Measurements from ENCODE around the gene FGF18.
"Not testable (repeated sequence)": the region's sequence is repeated elsewhere in the genome, so short reads cannot be mapped to it uniquely, and the experiment has no call there.

FGF18 gene

GRCh38 chr5:171493646-171494393 is 74.4 kb downstream of the FGF18 start:
- no peak for DNase-seq
- H3K27ac ChIP-seq (ENCODE audit: insufficient read depth, low read length, poor library complexity, severe bottlenecking): no peak overlapping the region
- no peaks in the 10 kb centered on the region for H3K27me3 ChIP-seq (replicated peaks; ENCODE audit: control insufficient read depth, insufficient read depth, low read length, poor library complexity, severe bottlenecking)
- no peaks in the 10 kb centered on the region for H3K9me3 ChIP-seq (ENCODE audit: control insufficient read depth, low read length)
- no peaks in the 10 kb centered on the region for H3K36me3 ChIP-seq (ENCODE audit: control insufficient read depth, insufficient read depth, low read length)
- H3K4me3 ChIP-seq (ENCODE audit: insufficient read depth, low read depth, low read length, poor library complexity, severe bottlenecking): no peak overlapping the region
- H3K4me1 ChIP-seq (ENCODE audit: control insufficient read depth, insufficient read depth, low read length, poor library complexity, severe bottlenecking): no peaks in the 10 kb centered on the region

DNA sequence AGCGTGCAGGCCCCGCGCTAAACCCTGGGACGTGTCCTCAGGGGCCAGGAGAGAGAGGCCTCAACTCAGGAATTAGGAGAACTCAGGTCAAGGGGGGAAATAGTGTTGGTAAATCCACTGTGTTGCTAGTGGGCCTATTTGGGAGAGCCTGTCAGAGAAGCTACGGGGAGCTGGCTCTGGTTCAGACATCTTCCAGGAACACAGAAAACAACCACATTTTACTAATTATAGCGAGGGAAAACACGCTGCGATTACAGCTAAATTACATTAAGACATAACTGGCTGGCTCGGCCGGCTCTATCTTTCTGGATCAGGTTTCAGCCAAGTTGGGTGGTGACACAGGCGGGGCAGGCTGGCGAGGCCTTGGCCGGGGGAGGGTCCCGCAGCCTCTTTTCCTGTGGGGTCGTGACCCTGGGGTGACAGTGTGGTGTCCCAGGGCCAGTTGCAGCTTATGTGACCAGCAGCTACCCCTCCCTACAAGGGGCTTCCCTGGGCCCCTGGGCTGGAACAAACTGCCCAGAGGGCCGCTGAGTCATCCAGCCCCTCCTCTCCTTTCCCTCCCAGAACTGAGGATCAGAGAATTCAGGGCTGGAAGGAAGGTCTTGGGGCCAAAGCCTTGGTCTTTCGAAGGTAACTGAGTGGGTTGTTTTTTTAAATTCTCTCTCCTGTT is 75.1 kb downstream of the FGF18 start:
- Histone ChIP-seq H3K4me3 (ENCODE audit: insufficient read depth, low read depth, low read length, poor library complexity, severe bottlenecking) (no peak overlapping the region), H3K27ac (ENCODE audit: insufficient read depth, low read length, poor library complexity, severe bottlenecking) (no peak overlapping the region)
- no peak for DNase-seq

DNA sequence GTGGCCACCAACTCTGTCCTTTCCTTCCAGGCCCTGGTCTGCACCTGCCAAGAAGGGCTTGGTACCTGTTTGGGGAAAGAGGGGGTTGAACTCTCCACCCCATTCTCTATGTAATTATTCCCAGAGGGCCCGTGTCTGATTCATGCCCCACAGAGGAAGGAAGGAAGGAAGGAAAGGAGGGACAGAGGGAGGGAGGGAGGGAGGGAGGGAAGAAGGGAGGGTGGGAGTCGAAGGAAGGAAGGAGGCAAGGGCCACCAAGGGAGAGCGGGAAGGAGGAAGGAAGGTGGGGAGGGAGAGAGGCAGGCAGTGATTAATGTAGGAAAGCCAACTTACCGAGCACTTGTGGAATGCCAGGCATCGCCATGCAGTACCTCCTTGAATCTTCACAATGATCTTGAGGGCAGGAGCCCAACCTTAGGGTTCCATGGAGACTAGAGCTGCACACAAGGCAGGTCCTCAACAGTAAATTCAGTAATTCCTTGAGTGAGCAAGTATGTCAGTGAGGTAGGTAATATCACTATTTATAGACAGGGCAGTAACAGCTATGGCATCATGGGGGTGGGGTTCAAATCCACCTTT is 75.8 kb downstream of the FGF18 start:
- Histone ChIP-seq H3K27me3 (replicated peaks; ENCODE audit: control insufficient read depth, insufficient read depth, low read length, poor library complexity, severe bottlenecking) (no peaks in the 10 kb centered on the region), H3K36me3 (ENCODE audit: control insufficient read depth, insufficient read depth, low read length) (no peaks in the 10 kb centered on the region), H3K9me3 (ENCODE audit: control insufficient read depth, low read length) (no peaks in the 10 kb centered on the region), H3K4me3 (ENCODE audit: insufficient read depth, low read depth, low read length, poor library complexity, severe bottlenecking) (no peak overlapping the region), H3K4me1 (ENCODE audit: control insufficient read depth, insufficient read depth, low read length, poor library complexity, severe bottlenecking) (no peaks in the 10 kb centered on the region), H3K27ac (ENCODE audit: insufficient read depth, low read length, poor library complexity, severe bottlenecking) (no peak overlapping the region)
- no peak for DNase-seq

More for the DNA sequence above, 75.1 kb downstream of the FGF18 start:
- Histone ChIP-seq H3K9me3 (ENCODE audit: control insufficient read depth, low read length) (no peaks in the 10 kb centered on the region), H3K4me1 (ENCODE audit: control insufficient read depth, insufficient read depth, low read length, poor library complexity, severe bottlenecking) (no peaks in the 10 kb centered on the region), H3K36me3 (ENCODE audit: control insufficient read depth, insufficient read depth, low read length) (no peaks in the 10 kb centered on the region), H3K27me3 (replicated peaks; ENCODE audit: control insufficient read depth, insufficient read depth, low read length, poor library complexity, severe bottlenecking) (no peaks in the 10 kb centered on the region)

GRCh38 chr5:171496456-171496855 is 77.0 kb downstream of the FGF18 start:
- H3K27me3 ChIP-seq (replicated peaks; ENCODE audit: control insufficient read depth, insufficient read depth, low read length, poor library complexity, severe bottlenecking): no peaks in the 10 kb centered on the region
- no peak overlapping the region for H3K4me3 ChIP-seq (ENCODE audit: insufficient read depth, low read depth, low read length, poor library complexity, severe bottlenecking)
- no peak overlapping the region for H3K27ac ChIP-seq (ENCODE audit: insufficient read depth, low read length, poor library complexity, severe bottlenecking)
- H3K36me3 ChIP-seq (ENCODE audit: control insufficient read depth, insufficient read depth, low read length): no peaks in the 10 kb centered on the region
- DNase-seq: no peak
- H3K4me1 ChIP-seq (ENCODE audit: control insufficient read depth, insufficient read depth, low read length, poor library complexity, severe bottlenecking): no peaks in the 10 kb centered on the region
- no peaks in the 10 kb centered on the region for H3K9me3 ChIP-seq (ENCODE audit: control insufficient read depth, low read length)

DNA sequence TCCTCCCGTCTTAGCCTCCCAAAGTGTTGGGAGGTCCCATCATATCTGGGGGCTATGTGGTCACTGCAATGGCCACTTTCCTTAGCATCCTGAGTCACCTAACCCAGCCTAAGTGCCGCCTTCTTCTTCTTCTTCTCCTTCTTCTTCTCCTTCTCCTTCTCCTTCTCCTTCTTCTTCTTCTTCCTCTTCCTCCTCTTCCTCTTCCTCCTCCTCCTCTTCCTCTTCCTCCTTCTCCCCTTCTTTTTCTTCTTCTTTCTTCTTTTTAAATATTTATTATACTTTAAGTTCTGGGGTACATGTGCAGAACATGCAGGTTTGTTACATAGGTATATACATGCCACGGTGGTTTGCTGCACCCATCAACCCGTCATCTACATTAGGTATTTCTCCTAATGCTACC is 78.0 kb downstream of the FGF18 start:
- DNase-seq; H3K27me3 ChIP-seq (replicated peaks; ENCODE audit: control insufficient read depth, insufficient read depth, low read length, poor library complexity, severe bottlenecking); H3K4me3 ChIP-seq (ENCODE audit: insufficient read depth, low read depth, low read length, poor library complexity, severe bottlenecking); H3K4me1 ChIP-seq (ENCODE audit: control insufficient read depth, insufficient read depth, low read length, poor library complexity, severe bottlenecking); H3K27ac ChIP-seq (ENCODE audit: insufficient read depth, low read length, poor library complexity, severe bottlenecking); H3K36me3 ChIP-seq (ENCODE audit: control insufficient read depth, insufficient read depth, low read length); H3K9me3 ChIP-seq (ENCODE audit: control insufficient read depth, low read length): not testable (repeated sequence)

DNA sequence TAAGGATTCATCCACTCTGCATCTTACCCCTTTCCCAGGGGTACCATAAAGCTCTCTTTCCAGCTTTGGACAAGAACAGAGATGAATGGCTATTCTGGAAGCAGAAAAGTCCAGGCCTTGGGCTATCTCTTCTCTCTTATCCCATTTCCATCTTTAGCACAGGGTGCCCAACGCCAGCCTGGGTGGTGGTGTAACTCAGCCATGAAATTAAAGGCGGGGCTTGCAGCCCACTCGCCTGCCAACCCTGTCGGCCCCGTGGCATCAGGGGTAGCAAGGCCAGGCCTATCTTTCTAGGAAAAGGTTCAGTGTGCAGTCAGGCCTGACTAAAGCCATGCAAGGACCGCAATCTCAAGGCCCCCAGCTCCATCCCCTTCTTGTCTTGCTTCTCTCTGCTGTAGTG is 78.7 kb downstream of the FGF18 start:
- H3K4me3 ChIP-seq (ENCODE audit: insufficient read depth, low read depth, low read length, poor library complexity, severe bottlenecking): no peak overlapping the region
- H3K27ac ChIP-seq (ENCODE audit: insufficient read depth, low read length, poor library complexity, severe bottlenecking): no peak overlapping the region
- no peaks in the 10 kb centered on the region for H3K27me3 ChIP-seq (replicated peaks; ENCODE audit: control insufficient read depth, insufficient read depth, low read length, poor library complexity, severe bottlenecking)
- no peaks in the 10 kb centered on the region for H3K4me1 ChIP-seq (ENCODE audit: control insufficient read depth, insufficient read depth, low read length, poor library complexity, severe bottlenecking)
- DNase-seq: no peak
- H3K36me3 ChIP-seq (ENCODE audit: control insufficient read depth, insufficient read depth, low read length): no peaks in the 10 kb centered on the region
- no peaks in the 10 kb centered on the region for H3K9me3 ChIP-seq (ENCODE audit: control insufficient read depth, low read length)

DNA sequence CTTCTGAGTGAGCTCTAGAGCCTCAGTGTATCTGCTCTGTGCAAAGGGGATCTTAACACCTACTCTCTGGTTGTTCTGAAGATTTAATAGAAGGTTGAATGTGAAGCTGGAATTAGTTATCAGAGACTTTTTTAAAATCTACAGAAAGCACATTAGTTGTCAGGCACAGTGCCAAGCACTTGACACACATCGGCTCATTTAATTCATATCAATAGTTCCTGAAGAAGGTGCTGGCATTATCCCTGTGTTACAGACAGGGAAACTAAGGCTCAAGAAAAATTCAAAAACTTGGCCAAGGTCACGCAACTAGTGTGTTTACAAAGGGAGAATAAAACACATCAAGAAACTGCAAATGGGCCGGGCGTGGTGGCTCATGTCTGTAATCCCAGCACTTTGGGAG is 80.2 kb downstream of the FGF18 start:
- H3K4me1 ChIP-seq (ENCODE audit: control insufficient read depth, insufficient read depth, low read length, poor library complexity, severe bottlenecking): no peaks in the 10 kb centered on the region
- no peaks in the 10 kb centered on the region for H3K9me3 ChIP-seq (ENCODE audit: control insufficient read depth, low read length)
- no peak overlapping the region for H3K27ac ChIP-seq (ENCODE audit: insufficient read depth, low read length, poor library complexity, severe bottlenecking)
- no peak overlapping the region for H3K4me3 ChIP-seq (ENCODE audit: insufficient read depth, low read depth, low read length, poor library complexity, severe bottlenecking)
- no peak for DNase-seq
- no peaks in the 10 kb centered on the region for H3K36me3 ChIP-seq (ENCODE audit: control insufficient read depth, insufficient read depth, low read length)
- H3K27me3 ChIP-seq (replicated peaks; ENCODE audit: control insufficient read depth, insufficient read depth, low read length, poor library complexity, severe bottlenecking): no peaks in the 10 kb centered on the region

DNA sequence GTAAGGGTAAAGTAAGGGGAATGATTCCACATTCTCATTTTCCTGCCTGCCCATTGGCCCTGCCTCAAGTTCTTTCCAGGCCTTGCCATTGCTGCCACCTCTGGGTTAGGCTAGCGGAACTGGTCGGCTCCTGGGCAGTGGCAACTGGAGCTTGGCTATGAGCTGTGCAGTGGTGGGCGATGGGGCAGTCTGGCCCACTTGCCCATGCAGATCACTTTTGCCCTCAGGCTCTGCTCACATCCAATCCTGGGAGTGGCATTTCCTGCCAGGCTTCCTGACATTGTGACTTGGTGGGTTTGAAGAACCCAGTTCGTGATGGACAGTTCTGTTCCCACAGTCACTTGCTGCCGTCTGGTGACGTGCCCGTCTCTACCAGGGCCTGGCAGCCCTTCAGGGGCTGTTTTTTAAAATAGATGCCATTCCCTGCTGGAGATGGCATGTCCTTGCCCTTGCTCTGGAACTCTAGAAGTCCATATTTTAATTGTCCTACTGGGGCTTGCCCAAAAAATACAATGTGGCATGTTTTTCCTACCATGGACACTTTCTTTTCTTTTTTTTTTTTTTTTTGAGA is 86.1 kb downstream of the FGF18 start:
- no peaks in the 10 kb centered on the region for H3K27me3 ChIP-seq (replicated peaks; ENCODE audit: control insufficient read depth, insufficient read depth, low read length, poor library complexity, severe bottlenecking)
- no peaks in the 10 kb centered on the region for H3K36me3 ChIP-seq (ENCODE audit: control insufficient read depth, insufficient read depth, low read length)
- DNase-seq: no peak
- no peaks in the 10 kb centered on the region for H3K4me1 ChIP-seq (ENCODE audit: control insufficient read depth, insufficient read depth, low read length, poor library complexity, severe bottlenecking)
- H3K9me3 ChIP-seq (ENCODE audit: control insufficient read depth, low read length): no peaks in the 10 kb centered on the region
- no peak overlapping the region for H3K27ac ChIP-seq (ENCODE audit: insufficient read depth, low read length, poor library complexity, severe bottlenecking)
- no peak overlapping the region for H3K4me3 ChIP-seq (ENCODE audit: insufficient read depth, low read depth, low read length, poor library complexity, severe bottlenecking)

DNA sequence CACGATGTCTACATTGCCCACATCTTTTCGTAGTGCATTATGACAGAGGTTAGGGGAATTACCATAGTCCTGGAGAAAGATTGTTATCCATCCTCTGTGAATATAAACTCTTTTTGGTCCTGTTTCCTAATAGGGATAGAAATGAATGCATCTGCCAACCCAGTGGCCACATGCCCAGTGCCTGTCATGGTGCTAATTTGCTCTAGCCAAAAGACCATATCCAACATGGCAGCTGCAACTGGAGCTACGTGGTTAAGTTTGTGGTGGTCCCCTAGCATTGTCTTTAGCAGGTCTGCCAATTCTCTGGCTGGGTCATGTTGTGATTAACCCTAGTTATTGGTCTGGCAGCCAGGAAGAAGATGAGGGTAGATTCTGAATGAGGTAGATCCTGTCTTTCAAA is 87.5 kb downstream of the FGF18 start:
- no peaks in the 10 kb centered on the region for H3K27me3 ChIP-seq (replicated peaks; ENCODE audit: control insufficient read depth, insufficient read depth, low read length, poor library complexity, severe bottlenecking)
- H3K4me1 ChIP-seq (ENCODE audit: control insufficient read depth, insufficient read depth, low read length, poor library complexity, severe bottlenecking): no peaks in the 10 kb centered on the region
- no peaks in the 10 kb centered on the region for H3K36me3 ChIP-seq (ENCODE audit: control insufficient read depth, insufficient read depth, low read length)
- H3K4me3 ChIP-seq (ENCODE audit: insufficient read depth, low read depth, low read length, poor library complexity, severe bottlenecking): no peak overlapping the region
- no peak overlapping the region for H3K27ac ChIP-seq (ENCODE audit: insufficient read depth, low read length, poor library complexity, severe bottlenecking)
- DNase-seq: no peak
- no peaks in the 10 kb centered on the region for H3K9me3 ChIP-seq (ENCODE audit: control insufficient read depth, low read length)
